HG02938 (cell line): ENCODE results near the gene PRKCSH.
"Not testable (repeated sequence)": the region's sequence is repeated elsewhere in the genome, so short reads cannot be mapped to it uniquely, and the experiment has no call there.

Experiments used
- ATAC-seq: cut with Tn5 transposase; IDR thresholded peaks from one replicate; pipeline ENCODE4 v1.9.1; 2021; ENCODE audit warnings: mild to moderate bottlenecking, moderate library complexity; ENCODE audit not compliant: unreplicated experiment

The PRKCSH gene

DNA sequence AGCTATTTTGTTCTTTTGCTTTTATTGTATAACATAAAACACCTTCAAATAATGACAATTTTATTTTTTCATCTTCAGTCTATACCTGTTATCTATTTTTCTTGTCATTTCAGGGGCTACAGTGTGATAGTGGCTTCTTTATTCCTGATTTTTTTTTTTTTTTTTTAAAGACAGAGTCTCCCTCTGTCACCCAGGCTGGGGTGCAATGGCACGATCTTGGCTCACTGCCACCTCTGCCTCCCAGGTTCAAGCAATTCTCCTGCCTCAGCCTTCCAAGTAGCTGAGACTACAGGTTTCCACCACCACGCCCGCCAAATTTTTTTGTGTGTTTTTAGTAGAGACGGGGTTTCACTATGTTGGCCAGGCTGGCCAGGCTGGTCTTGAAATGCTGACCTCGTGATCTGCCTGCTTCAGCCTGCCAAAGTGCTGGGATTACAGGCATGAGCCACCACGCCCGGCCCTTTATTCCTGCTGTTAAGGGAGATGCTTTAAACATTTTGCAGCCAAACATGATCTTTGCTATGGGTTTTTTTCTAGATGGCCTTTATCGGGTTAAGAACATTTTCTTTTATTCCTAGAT, 32.9 kb downstream of the PRKCSH start:
- ATAC-seq, result not testable (repeated sequence)

GRCh38 chr19:11473725-11474124, 38.3 kb downstream of the PRKCSH start:
- ATAC-seq, result no peak

DNA sequence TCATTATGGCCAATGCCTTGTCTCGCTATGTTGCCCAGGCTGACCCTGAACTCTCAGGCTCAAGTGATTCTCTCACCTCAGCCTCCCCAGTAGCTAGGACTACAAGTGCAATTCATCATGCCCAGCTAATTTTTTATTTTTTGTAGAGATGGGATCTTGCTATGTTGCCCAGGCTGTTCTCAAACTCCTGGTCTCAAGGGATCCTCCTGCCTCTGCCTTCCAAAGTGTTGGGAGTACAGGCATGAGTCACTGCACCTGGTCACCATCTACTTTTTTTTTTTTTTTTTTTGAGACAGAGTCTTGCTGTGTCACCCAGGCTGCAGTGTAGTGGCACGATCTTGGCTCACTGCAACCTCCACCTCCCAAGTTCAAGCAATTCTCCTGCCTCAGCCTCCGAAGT, 39.9 kb downstream of the PRKCSH start:
- not testable (repeated sequence) for ATAC-seq

DNA sequence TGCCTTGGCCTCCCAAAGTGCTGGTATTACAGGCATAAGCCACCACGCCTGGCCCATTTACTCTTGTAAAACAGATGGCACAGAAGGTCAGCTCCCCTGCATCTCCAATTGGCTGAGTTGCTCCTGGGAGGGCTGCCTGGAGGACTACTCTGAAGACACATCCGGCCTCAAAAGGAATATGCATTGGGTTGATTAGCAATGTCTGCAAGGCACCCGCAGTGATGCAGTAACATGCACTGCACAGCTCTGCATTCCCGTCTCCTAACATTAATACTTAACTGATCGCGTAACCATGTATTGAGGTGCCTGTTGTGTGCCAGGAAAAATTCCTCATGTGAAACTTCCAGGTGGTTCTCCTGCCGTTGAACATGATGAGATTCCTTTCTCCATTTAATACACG, 40.4 kb downstream of the PRKCSH start:
- ATAC-seq, result no peak

DNA sequence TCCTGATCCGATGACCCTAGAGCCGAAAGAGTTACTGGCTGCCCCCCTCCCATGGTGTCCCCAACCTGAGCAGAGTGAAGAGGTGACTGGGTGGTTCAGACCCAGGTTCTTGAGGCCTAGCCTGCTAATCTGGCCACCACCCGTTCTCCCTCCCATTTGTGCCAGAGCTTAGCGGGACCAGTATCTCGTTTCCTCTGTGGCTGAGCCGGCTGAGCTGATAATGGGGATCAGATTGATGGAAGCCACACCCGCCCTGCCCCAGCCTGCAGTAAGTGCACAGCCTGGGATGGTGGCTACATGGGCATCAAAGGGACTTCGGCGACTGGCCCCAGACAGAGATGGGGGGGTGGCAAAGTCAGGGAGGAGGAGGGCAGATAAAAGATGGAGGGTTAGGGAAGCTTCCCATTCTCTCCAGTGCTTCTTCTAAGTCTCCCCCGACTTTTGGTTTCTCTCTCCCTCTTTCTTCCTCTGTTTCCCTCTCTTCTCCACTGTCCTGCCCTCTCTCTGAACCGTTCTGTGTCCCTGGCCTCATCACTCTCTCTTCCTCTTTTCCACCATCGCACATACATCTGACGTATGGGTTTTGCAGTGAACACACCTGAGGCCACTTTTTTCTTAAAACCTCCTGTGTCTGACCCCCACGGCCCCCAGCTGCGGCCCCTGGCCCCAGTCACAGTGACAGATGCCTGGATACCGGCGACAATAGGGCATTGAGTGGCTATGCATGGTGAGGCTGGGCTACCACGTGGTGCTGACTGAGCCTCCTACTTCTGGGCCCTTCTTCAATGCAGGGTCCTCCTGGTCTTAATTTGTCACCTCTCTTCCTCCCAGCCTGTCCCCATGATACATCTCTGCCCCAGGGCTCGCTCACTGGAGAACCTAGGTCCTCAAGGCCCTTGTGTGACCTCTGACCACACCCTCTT, 43.0 kb downstream of the PRKCSH start:
- no peak for ATAC-seq

- no peak for ATAC-seq
These were observed 43.9 kb downstream of the PRKCSH start for GRCh38 chr19:11479090-11479897.

DNA sequence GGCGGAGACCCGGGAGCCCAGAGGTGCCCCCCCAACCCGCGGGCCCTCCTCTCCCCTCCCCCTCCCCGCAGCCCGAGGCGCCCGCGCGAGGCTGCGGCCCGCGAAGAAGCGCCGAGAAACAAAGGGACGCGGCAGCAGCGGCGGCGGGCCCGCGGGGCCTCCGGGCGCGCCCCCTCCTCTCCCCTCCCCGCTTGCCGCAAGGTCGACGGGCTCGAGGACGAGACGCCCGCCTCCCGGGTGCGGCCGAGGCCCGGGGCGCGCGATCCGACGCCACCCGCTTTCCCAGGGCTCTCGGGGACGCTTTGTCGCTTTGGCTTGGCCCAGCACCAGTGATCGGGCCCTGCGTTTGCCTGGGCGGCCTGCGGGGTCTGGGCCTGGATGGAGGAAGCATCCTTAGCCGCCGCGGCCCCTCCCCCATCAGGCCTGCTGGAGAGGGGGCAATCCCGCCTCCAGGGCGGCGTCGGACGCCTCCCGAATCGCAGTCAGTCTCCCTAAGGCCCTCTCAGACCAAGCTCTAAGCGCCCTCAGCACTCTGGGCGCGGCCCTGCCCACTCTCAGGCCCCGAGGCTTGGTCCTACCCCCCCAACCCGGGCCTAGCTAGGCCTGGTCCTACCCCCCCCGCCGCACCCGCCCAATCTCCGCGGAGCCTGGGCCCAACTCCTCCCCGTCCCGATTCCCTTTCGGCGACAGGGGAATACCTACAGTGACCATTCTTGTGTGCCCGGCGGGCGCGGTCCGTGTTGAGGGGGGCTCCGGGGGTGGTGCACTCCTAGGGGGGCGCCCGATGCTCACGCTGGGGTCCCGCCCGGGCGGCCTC, 44.7 kb downstream of the PRKCSH start:
- ATAC-seq, result no peak

DNA sequence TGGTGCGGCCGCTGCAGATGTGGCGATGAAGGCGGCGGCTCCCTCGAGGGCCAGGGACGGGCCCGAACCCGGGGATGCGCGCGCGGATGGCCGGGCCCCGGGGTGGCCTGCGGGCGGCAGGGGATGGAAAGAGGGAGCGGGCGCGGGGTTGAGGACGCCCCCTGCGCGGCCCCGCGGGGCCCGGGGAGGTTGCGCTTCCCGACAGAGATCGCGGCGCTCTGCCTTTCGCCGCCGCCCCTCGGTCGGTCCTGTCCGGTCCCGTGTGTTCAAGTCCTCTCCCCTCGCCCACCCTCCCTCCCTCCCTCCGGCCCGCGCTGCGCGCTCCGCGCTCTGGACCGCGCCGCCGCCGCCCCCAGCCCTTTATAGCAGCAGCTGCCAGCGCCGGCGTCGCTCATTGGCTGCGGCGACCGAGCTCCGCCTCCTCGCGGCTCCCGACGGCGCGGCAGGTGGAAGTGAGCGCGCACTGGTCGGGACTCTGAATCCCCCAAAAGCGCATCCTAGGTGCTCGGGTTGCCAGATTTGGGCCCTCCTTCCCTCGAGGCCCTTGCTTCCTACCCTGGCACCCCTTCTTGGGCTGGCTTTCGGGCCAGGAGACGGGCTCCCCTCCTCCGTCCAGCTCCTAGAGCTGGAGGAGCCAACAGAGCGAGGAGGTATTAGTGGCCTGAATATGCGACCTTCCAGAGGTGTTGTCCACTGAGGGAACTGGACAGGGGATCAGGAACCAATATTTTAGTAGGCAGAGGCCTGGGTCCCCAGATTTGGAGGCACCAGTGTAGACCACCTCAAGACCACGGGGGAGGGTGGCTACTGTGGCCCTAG, 45.5 kb downstream of the PRKCSH start, which contains the start of gene ELAVL3:
Gene ELAVL3, minus strand, starts transcription at position 332 of the 819 bp plus-strand sequence. CDS start 438 bp downstream, outside the sequence.
- no peak for ATAC-seq

DNA sequence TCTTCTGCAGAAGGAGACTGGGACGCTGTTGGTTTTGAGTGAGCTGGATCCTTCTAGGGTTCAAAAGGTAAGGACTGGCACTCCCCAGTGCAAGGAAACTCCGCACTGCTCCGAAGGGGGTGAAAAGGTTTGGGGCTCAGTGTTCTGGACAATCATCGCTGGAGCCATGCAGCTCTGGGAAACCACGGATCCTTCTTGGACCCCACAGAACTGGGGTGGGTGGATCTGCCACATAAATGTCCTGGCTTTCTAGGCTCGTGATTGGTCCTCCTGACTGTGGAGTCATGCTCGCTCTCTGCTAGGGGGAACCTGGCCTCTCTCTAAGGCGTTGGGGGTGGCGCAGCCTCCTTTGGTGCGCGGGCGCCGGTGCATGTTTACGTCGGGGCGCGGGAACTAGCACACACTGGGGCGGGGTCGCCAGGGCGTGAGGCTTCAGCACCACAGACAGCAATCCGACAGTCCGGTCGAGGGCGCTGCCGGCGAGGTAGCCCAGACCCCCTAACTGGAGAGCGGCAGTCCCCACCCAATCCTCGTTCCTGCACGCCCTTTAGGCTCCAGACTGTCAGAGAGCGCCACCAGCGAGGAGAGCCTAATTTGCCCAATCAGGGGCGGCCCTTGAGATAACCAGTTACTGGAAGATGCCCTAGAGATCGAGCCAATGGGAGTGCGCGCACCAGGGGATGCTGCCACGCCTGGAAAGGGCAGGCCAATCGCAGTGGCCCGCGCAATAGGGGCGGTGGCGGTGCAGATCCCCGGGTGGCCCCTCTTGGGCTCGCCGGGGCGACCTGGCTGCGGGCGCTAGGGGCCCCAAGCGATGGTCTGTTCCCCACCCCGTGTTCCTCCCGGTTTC, 46.3 kb downstream of the PRKCSH start:
- no peak for ATAC-seq

GRCh38 chr19:11482384-11483050, 47.1 kb downstream of the PRKCSH start:
- ATAC-seq, result no peak

- ATAC-seq, result no peak
These were observed 48.1 kb downstream of the PRKCSH start for GRCh38 chr19:11483366-11484111.

- ATAC-seq, result no peak
These were observed 49.9 kb downstream of the PRKCSH start for GRCh38 chr19:11485245-11485837.

GRCh38 chr19:11486661-11487503, 51.4 kb downstream of the PRKCSH start:
- no peak for ATAC-seq

- no peak for ATAC-seq
These were observed 53.9 kb downstream of the PRKCSH start for GRCh38 chr19:11489378-11489777.

GRCh38 chr19:11494634-11495285, 59.3 kb downstream of the PRKCSH start:
- ATAC-seq, result no peak

DNA sequence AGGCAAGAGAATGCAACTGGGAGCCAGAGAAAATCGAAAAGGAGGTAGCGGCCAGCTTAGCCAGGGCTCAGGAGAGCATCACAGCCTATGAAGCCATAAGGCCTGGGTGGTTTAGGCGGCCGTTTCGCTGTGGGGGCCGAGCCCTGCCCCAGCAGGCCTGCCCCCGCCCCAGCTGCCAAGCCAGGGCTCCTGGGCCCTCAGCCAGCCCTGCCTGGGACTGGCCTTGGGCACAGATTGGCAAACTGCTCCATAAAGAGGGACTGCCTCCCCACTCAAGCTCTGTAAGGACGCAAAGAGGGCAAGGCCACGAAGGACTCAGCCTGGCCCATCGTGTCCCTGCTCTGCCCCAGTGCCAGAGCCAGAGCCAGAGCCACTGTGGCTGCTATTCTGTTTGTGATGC, 60.0 kb downstream of the PRKCSH start:
- no peak for ATAC-seq
